Measurements from ENCODE around the gene CYB5R3.

- TF ChIP-seq CTCF (conservative IDR thresholded peaks at IDR 0.05 in 1 of 2, IDR thresholded peaks at IDR 0.05 in 1 of 2; ENCODE audit: low read depth in 1 of 2, low read length in 2 of 2) (no peak), EZH2 (IDR thresholded peaks at IDR 0.05; ENCODE audit: low read length, missing control alignments) (no peak)
These were observed 29.7 kb upstream of the CYB5R3 start for GRCh38 chr22:42678894-42679293.
